Measurements from ENCODE around the gene ARHGAP8.

ARHGAP8 gene

GRCh38 chr22:44775862-44776261 lies 23.5 kb downstream of the ARHGAP8 start:
- H3K4me3 ChIP-seq (ENCODE audit: low read length), result no peak overlapping the region
- TF ChIP-seq, protein P1, sequence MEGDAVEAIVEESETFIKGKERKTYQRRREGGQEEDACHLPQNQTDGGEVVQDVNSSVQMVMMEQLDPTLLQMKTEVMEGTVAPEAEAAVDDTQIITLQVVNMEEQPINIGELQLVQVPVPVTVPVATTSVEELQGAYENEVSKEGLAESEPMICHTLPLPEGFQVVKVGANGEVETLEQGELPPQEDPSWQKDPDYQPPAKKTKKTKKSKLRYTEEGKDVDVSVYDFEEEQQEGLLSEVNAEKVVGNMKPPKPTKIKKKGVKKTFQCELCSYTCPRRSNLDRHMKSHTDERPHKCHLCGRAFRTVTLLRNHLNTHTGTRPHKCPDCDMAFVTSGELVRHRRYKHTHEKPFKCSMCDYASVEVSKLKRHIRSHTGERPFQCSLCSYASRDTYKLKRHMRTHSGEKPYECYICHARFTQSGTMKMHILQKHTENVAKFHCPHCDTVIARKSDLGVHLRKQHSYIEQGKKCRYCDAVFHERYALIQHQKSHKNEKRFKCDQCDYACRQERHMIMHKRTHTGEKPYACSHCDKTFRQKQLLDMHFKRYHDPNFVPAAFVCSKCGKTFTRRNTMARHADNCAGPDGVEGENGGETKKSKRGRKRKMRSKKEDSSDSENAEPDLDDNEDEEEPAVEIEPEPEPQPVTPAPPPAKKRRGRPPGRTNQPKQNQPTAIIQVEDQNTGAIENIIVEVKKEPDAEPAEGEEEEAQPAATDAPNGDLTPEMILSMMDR (conservative IDR thresholded peaks at IDR 0.05; ENCODE audit: low read length), result no peak
- DNase-seq (ENCODE audit: low read depth), result no peak

DNA sequence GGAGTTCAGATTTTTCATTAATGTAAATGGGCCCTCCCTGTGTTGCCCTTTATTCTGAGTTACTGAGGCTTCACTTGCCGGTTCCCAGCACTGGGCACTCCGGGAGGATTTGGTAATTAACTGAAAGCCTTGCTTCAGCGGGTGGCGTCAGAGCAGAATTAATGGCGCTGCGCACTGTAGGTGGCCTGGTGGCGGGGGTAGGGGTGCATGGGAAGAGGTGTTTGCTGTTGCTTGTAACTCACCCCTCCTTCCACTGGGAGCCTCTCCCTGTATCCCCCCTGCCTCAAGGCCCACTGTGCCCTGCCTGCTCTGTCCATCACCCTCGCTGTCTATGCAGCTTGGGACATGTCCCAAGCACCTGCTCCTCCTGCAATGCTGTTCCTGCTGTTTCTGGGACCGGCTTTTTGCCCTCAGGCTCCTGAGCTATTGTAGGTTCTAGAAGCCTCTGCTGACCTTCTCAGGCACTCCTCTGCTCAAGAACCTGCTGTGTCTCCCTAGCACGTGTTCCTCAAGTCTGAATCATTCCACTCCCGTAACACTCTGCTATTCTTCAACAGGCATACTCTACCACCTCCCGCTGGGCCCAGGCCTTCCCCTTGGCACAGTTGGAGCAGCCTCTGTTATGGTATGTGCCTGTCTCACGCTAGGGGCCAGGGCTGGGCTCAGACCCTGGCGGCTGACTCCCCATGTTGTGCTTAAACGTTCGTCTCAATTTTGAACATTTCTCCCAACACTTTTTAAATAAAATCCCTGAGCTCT lies 24.4 kb downstream of the ARHGAP8 start:
- no peak for DNase-seq (ENCODE audit: low read depth)
- TF ChIP-seq, protein P1 (conservative IDR thresholded peaks at IDR 0.05; ENCODE audit: low read length), result no peak
- no peak overlapping the region for H3K4me3 ChIP-seq (ENCODE audit: low read length)

GRCh38 chr22:44777364-44777755 lies 25.0 kb downstream of the ARHGAP8 start:
- no peak overlapping the region for H3K4me3 ChIP-seq (ENCODE audit: low read length)
- TF ChIP-seq, protein P1 (conservative IDR thresholded peaks at IDR 0.05; ENCODE audit: low read length), result no peak

GRCh38 chr22:44780876-44781449 lies 28.6 kb downstream of the ARHGAP8 start:
- TF ChIP-seq, protein P1 (conservative IDR thresholded peaks at IDR 0.05; ENCODE audit: low read length), result no peak
- H3K4me3 ChIP-seq (ENCODE audit: low read length), result no peak overlapping the region
- no peak for DNase-seq (ENCODE audit: low read depth)

More at GRCh38 chr22:44777364-44777755, 25.0 kb downstream of the ARHGAP8 start:
- DNase-seq (ENCODE audit: low read depth), result no peak

GRCh38 chr22:44782363-44782963 lies 30.1 kb downstream of the ARHGAP8 start:
- TF ChIP-seq, protein P1 (conservative IDR thresholded peaks at IDR 0.05; ENCODE audit: low read length), result no peak
- DNase-seq (ENCODE audit: low read depth), result peak; percentile 8
- no peak overlapping the region for H3K4me3 ChIP-seq (ENCODE audit: low read length)

DNA sequence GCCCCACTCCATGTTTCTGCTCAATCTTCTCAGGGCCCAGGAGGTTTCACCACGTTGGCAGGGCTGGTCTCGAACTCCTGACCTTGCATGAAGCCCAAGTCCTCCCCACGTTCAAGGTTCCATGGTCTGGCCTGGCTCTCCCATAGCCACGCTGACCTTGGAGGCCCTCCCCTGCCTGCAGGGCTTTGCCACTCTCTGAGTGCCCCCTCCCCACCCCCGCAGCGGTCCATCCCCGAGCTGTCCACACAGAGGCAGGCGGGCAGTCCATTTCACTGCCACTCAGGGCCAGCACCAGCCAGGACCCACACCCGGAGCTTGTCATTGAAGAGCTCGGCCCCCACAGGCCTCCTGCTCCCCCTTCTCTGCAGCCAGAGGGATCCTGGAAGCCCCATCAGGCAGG lies 30.7 kb downstream of the ARHGAP8 start:
- H3K4me3 ChIP-seq (ENCODE audit: low read length), result no peak overlapping the region
- DNase-seq (ENCODE audit: low read depth), result no peak
- TF ChIP-seq, protein P1 (conservative IDR thresholded peaks at IDR 0.05; ENCODE audit: low read length), result no peak

Data from AG10803 (cell line).